Measurements from ENCODE around the gene AHRR. TPM values are rescaled to one million over a fixed set of nuclear protein-coding genes. Genes with fewer than 3 reads are reported as not detected.

Gene AHRR
- total RNA-seq, 1 experiment from 2014 or later, result 2.6 TPM

GRCh38 chr5:448061-448765 lies 126.7 kb downstream of the AHRR start:
- no peaks in the 10 kb centered on the region for H3K27me3 ChIP-seq (ENCODE audit: low read length)
- no peak overlapping the region for H3K27ac ChIP-seq (ENCODE audit: low read length)
- H3K9me3 ChIP-seq (ENCODE audit: low read length), result peaks cover 21% of the 10 kb centered on the region
- peaks cover 15% of the 10 kb centered on the region for H3K4me1 ChIP-seq (ENCODE audit: low read length)
- no peak overlapping the region for H3K9ac ChIP-seq (ENCODE audit: low read length)
- peaks cover 47% of the 10 kb centered on the region for H3K79me2 ChIP-seq (ENCODE audit: low read length)
- peaks cover 9% of the 10 kb centered on the region; the same call in 1 of the 2 replicates for H4K20me1 ChIP-seq (ENCODE audit: insufficient read depth, low read depth, low read length)
- peaks cover 60% of the 10 kb centered on the region for H3K36me3 ChIP-seq (ENCODE audit: insufficient read depth, low read length)
- H3K9me2 ChIP-seq (replicated peaks; ENCODE audit: insufficient read depth, low read length), result no peaks in the 10 kb centered on the region
- DNase-seq, result no peak
- H3K4me3 ChIP-seq (ENCODE audit: low read length), result no peak overlapping the region
- no peak overlapping the region for H3K4me2 ChIP-seq (ENCODE audit: low read depth, low read length, poor library complexity, severe bottlenecking)
- H2AFZ ChIP-seq (ENCODE audit: low read length), result no peak overlapping the region

- Histone ChIP-seq H3K9me3 (ENCODE audit: low read length) (peaks cover 21% of the 10 kb centered on the region), H3K9ac (ENCODE audit: low read length) (no peak overlapping the region), H3K36me3 (ENCODE audit: insufficient read depth, low read length) (peaks cover 66% of the 10 kb centered on the region), H3K9me2 (replicated peaks; ENCODE audit: insufficient read depth, low read length) (no peaks in the 10 kb centered on the region), H3K27ac (ENCODE audit: low read length) (no peak overlapping the region), H3K4me2 (ENCODE audit: low read depth, low read length, poor library complexity, severe bottlenecking) (no peak overlapping the region), H2AFZ (ENCODE audit: low read length) (no peak overlapping the region), H3K79me2 (ENCODE audit: low read length) (peaks cover 47% of the 10 kb centered on the region), H3K4me3 (ENCODE audit: low read length) (no peak overlapping the region), H3K27me3 (ENCODE audit: low read length) (no peaks in the 10 kb centered on the region), H3K4me1 (ENCODE audit: low read length) (peaks cover 13% of the 10 kb centered on the region), H4K20me1 (ENCODE audit: insufficient read depth, low read depth, low read length) (peaks cover 6% of the 10 kb centered on the region; the same call in 1 of the 2 replicates)
- DNase-seq, result no peak
Observed at GRCh38 chr5:448766-449090, 127.2 kb downstream of the AHRR start.

GRCh38 chr5:449151-449550 lies 127.6 kb downstream of the AHRR start:
- peaks cover 21% of the 10 kb centered on the region for H3K9me3 ChIP-seq (ENCODE audit: low read length)
- no peak for DNase-seq
- peaks cover 47% of the 10 kb centered on the region for H3K79me2 ChIP-seq (ENCODE audit: low read length)
- no peak overlapping the region for H2AFZ ChIP-seq (ENCODE audit: low read length)
- H3K27me3 ChIP-seq (ENCODE audit: low read length), result no peaks in the 10 kb centered on the region
- H4K20me1 ChIP-seq (ENCODE audit: insufficient read depth, low read depth, low read length), result peaks cover 3% of the 10 kb centered on the region; the same call in 1 of the 2 replicates
- H3K36me3 ChIP-seq (ENCODE audit: insufficient read depth, low read length), result peaks cover 69% of the 10 kb centered on the region
- H3K9me2 ChIP-seq (replicated peaks; ENCODE audit: insufficient read depth, low read length), result no peaks in the 10 kb centered on the region
- no peak overlapping the region for H3K4me2 ChIP-seq (ENCODE audit: low read depth, low read length, poor library complexity, severe bottlenecking)
- H3K4me3 ChIP-seq (ENCODE audit: low read length), result no peak overlapping the region
- no peak overlapping the region for H3K9ac ChIP-seq (ENCODE audit: low read length)
- no peak overlapping the region for H3K27ac ChIP-seq (ENCODE audit: low read length)
- H3K4me1 ChIP-seq (ENCODE audit: low read length), result peaks cover 8% of the 10 kb centered on the region

DNA sequence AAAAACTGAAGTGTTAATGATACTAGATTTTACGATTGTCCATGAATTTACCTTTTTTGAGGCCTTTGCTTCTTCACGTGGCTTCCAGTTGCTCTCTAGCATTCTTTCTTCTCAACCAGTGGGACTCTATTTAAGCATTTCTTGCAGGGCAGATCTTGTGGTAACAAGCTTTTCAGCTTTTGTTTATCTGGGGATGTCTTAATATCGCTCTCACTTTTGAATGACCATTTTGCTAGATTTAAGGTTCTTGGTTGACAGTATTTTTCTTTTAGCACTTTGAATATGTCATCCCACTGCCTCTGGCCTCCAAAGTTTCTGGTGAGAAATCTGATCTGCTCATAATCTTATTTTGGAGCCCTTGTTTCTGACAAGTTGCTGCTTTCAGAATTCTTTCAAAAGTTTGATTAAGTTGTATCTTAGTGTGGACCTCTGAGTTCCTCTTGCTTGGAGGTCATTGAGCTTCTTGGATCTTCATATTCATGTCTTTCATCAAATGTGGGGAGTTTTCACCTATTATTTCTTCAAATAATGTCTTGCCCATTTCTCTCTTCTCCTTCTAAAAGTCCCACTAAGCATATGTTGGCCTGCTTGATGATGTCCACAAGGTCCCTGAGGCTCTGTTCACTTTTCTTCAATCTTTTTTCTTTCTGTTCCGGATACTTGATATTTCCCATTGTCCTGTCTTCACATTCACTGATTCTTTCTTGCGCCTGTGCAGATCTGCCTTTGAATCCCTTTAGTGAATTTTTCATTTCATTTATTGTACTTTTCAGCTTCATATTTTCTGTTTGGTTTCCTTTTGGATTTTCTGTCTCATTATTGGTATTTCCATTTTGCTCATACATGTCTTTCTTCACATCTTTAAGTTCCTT lies 130.3 kb downstream of the AHRR start:
- Histone ChIP-seq H3K79me2 (ENCODE audit: low read length) (peaks cover 54% of the 10 kb centered on the region), H3K27me3 (ENCODE audit: low read length) (no peaks in the 10 kb centered on the region)
- peak; percentile 60 for DNase-seq

DNA sequence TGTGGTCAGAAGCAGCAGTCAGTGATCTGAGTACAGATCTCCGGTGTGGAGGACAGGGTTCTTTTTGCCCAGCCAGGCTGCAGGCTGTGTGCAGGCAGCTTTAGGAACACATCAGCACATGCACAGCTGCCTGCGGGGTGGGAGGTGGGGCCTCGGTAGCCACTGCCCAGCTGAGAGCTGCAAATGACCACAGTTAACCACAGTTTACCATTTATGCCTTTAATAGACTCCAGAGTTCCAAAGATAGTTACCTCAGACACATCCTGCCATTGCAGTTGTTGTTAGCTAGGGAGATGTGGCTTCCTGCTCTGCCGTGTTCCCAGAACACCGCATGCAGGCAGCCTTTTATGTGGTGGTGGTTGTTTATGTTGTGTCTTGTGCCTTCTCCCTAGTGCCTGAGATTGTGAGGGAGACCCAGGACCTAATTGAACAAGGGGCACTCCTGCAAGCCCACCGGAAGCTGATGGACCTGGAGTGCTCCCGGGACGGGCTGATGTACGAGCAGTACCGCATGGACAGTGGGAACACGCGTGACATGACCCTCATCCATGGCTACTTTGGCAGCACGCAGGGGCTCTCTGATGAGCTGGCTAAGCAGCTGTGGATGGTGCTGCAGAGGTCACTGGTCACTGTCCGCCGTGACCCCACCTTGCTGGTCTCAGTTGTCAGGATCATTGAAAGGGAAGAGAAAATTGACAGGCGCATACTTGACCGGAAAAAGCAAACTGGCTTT lies 131.6 kb downstream of the AHRR start:
- H3K9ac ChIP-seq (ENCODE audit: low read length), result no peak overlapping the region
- no peaks in the 10 kb centered on the region for H4K20me1 ChIP-seq (ENCODE audit: insufficient read depth, low read depth, low read length)
- H3K27ac ChIP-seq (ENCODE audit: low read length), result no peak overlapping the region
- no peak for DNase-seq
- H2AFZ ChIP-seq (ENCODE audit: low read length), result no peak overlapping the region
- H3K36me3 ChIP-seq (ENCODE audit: insufficient read depth, low read length), result peaks cover 62% of the 10 kb centered on the region
- peaks cover 53% of the 10 kb centered on the region for H3K79me2 ChIP-seq (ENCODE audit: low read length)
- no peak overlapping the region for H3K4me3 ChIP-seq (ENCODE audit: low read length)
- no peaks in the 10 kb centered on the region for H3K4me1 ChIP-seq (ENCODE audit: low read length)
- H3K4me2 ChIP-seq (ENCODE audit: low read depth, low read length, poor library complexity, severe bottlenecking), result no peak overlapping the region
- no peaks in the 10 kb centered on the region for H3K27me3 ChIP-seq (ENCODE audit: low read length)
- no peaks in the 10 kb centered on the region for H3K9me2 ChIP-seq (replicated peaks; ENCODE audit: insufficient read depth, low read length)
- H3K9me3 ChIP-seq (ENCODE audit: low read length), result peaks cover 21% of the 10 kb centered on the region

More for the DNA sequence above, 130.3 kb downstream of the AHRR start:
- Histone ChIP-seq H2AFZ (ENCODE audit: low read length) (no peak overlapping the region), H3K9me3 (ENCODE audit: low read length) (peaks cover 21% of the 10 kb centered on the region), H3K4me1 (ENCODE audit: low read length) (no peaks in the 10 kb centered on the region), H4K20me1 (ENCODE audit: insufficient read depth, low read depth, low read length) (no peaks in the 10 kb centered on the region), H3K9me2 (replicated peaks; ENCODE audit: insufficient read depth, low read length) (no peaks in the 10 kb centered on the region), H3K9ac (ENCODE audit: low read length) (no peak overlapping the region), H3K36me3 (ENCODE audit: insufficient read depth, low read length) (peaks cover 73% of the 10 kb centered on the region), H3K4me2 (ENCODE audit: low read depth, low read length, poor library complexity, severe bottlenecking) (no peak overlapping the region), H3K4me3 (ENCODE audit: low read length) (no peak overlapping the region), H3K27ac (ENCODE audit: low read length) (no peak overlapping the region)

DNA sequence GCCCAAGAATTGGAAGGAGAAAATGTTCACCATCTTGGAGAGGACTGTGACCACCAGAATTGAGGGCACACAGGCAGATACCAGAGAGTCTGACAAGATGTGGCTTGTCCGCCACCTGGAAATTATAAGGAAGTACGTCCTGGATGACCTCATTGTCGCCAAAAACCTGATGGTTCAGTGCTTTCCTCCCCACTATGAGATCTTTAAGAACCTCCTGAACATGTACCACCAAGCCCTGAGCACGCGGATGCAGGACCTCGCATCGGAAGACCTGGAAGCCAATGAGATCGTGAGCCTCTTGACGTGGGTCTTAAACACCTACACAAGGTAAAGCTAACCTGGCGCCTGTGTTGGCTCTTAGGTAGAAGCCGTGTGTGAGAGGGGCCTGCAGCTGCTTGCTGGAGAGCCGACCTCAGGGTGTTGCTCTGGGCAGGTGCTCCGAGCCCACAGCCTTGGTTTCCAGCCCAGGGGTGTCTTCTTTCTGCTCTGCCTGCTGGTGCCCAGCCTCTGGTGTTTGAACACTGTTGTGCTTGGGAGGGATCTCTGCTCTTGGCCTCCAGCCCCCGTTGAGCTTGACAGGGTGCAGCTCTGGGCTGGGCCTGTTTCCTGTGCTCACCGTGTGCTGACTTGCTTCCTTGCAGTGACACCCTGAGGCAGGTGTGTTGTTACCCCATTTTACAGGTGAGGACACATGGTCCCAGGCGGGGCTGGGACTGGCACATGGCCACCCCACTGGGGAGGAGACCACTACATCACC lies 132.4 kb downstream of the AHRR start:
- Histone ChIP-seq H3K27ac (ENCODE audit: low read length) (no peak overlapping the region), H4K20me1 (ENCODE audit: insufficient read depth, low read depth, low read length) (no peaks in the 10 kb centered on the region), H3K9me3 (ENCODE audit: low read length) (peaks cover 21% of the 10 kb centered on the region), H2AFZ (ENCODE audit: low read length) (no peak overlapping the region), H3K4me1 (ENCODE audit: low read length) (no peaks in the 10 kb centered on the region), H3K27me3 (ENCODE audit: low read length) (no peaks in the 10 kb centered on the region), H3K4me2 (ENCODE audit: low read depth, low read length, poor library complexity, severe bottlenecking) (no peak overlapping the region), H3K4me3 (ENCODE audit: low read length) (no peak overlapping the region), H3K36me3 (ENCODE audit: insufficient read depth, low read length) (peaks cover 56% of the 10 kb centered on the region), H3K9ac (ENCODE audit: low read length) (no peak overlapping the region), H3K79me2 (ENCODE audit: low read length) (peaks cover 58% of the 10 kb centered on the region), H3K9me2 (replicated peaks; ENCODE audit: insufficient read depth, low read length) (no peaks in the 10 kb centered on the region)
- no peak for DNase-seq

GRCh38 chr5:454936-455335 lies 133.4 kb downstream of the AHRR start:
- Histone ChIP-seq H3K4me1 (ENCODE audit: low read length) (no peaks in the 10 kb centered on the region), H3K9ac (ENCODE audit: low read length) (no peak overlapping the region), H3K36me3 (ENCODE audit: insufficient read depth, low read length) (peaks cover 50% of the 10 kb centered on the region), H2AFZ (ENCODE audit: low read length) (no peak overlapping the region), H3K9me3 (ENCODE audit: low read length) (peaks cover 21% of the 10 kb centered on the region), H3K9me2 (replicated peaks; ENCODE audit: insufficient read depth, low read length) (no peaks in the 10 kb centered on the region), H4K20me1 (ENCODE audit: insufficient read depth, low read depth, low read length) (no peaks in the 10 kb centered on the region), H3K27ac (ENCODE audit: low read length) (no peak overlapping the region), H3K4me2 (ENCODE audit: low read depth, low read length, poor library complexity, severe bottlenecking) (no peak overlapping the region), H3K27me3 (ENCODE audit: low read length) (no peaks in the 10 kb centered on the region), H3K4me3 (ENCODE audit: low read length) (no peak overlapping the region), H3K79me2 (ENCODE audit: low read length) (peaks cover 55% of the 10 kb centered on the region)
- no peak for DNase-seq

Data from Karpas-422 (cell line).